GM18873 (cell line): ENCODE results near the gene KBTBD2.
"Not testable (repeated sequence)": the region's sequence is repeated elsewhere in the genome, so short reads cannot be mapped to it uniquely, and the experiment has no call there.

Experiments
- ATAC-seq: cut with Tn5 transposase; IDR thresholded peaks from one replicate; pipeline ENCODE4 v1.9.1; 2021; ENCODE audit warnings: mild to moderate bottlenecking, moderate library complexity, moderate number of reproducible peaks; ENCODE audit not compliant: unreplicated experiment, low FRiP score

KBTBD2 gene

GRCh38 chr7:32857063-32857462 lies 34.5 kb downstream of the KBTBD2 start:
- ATAC-seq, result not testable (repeated sequence)

- not testable (repeated sequence) for ATAC-seq
These were observed 35.5 kb downstream of the KBTBD2 start for GRCh38 chr7:32855837-32856775.

GRCh38 chr7:32850654-32851053 lies 40.9 kb downstream of the KBTBD2 start:
- not testable (repeated sequence) for ATAC-seq

GRCh38 chr7:32848655-32849054 lies 42.9 kb downstream of the KBTBD2 start:
- not testable (repeated sequence) for ATAC-seq

GRCh38 chr7:32846630-32847225 lies 44.8 kb downstream of the KBTBD2 start:
- ATAC-seq, result peak; percentile 99

- ATAC-seq, result not testable (repeated sequence)
These were observed 46.8 kb downstream of the KBTBD2 start for GRCh38 chr7:32844748-32845147.

- not testable (repeated sequence) for ATAC-seq
These were observed 47.8 kb downstream of the KBTBD2 start for GRCh38 chr7:32843763-32844162.

- ATAC-seq, result not testable (repeated sequence)
These were observed 51.7 kb downstream of the KBTBD2 start for GRCh38 chr7:32839846-32840245.

GRCh38 chr7:32828996-32829752 lies 62.4 kb downstream of the KBTBD2 start:
- not testable (repeated sequence) for ATAC-seq
